GM21529 (cell line): ENCODE measurements around the gene TMEM164.

Source experiments
- ATAC-seq: cut with Tn5 transposase; IDR thresholded peaks from one replicate; pipeline ENCODE4 v1.9.1; 2021; ENCODE audit not compliant: unreplicated experiment

TMEM164 gene

GRCh38 chrX:110159865-110160264 lies 157.0 kb downstream of the TMEM164 start:
- no peak for ATAC-seq

GRCh38 chrX:110161361-110161686 lies 158.4 kb downstream of the TMEM164 start:
- no peak for ATAC-seq

- ATAC-seq, result no peak
Observed at GRCh38 chrX:110162131-110162530, 159.2 kb downstream of the TMEM164 start.

GRCh38 chrX:110162867-110163266 lies 160.0 kb downstream of the TMEM164 start:
- no peak for ATAC-seq

- ATAC-seq, result no peak
Observed at GRCh38 chrX:110163488-110163887, 160.6 kb downstream of the TMEM164 start.

GRCh38 chrX:110167952-110168451 lies 165.1 kb downstream of the TMEM164 start:
- no peak for ATAC-seq

- no peak for ATAC-seq
Observed at GRCh38 chrX:110168585-110168984, 165.7 kb downstream of the TMEM164 start.

GRCh38 chrX:110170029-110170428 lies 167.1 kb downstream of the TMEM164 start:
- ATAC-seq, result no peak

GRCh38 chrX:110171442-110171841 lies 168.5 kb downstream of the TMEM164 start:
- ATAC-seq, result no peak

- ATAC-seq, result peak; percentile 99
Observed at GRCh38 chrX:110172215-110172614, 169.3 kb downstream of the TMEM164 start.

GRCh38 chrX:110173192-110174175 lies 170.6 kb downstream of the TMEM164 start:
- ATAC-seq, result no peak

GRCh38 chrX:110175146-110175545 lies 172.2 kb downstream of the TMEM164 start:
- ATAC-seq, result no peak

GRCh38 chrX:110175696-110176095 lies 172.8 kb downstream of the TMEM164 start:
- no peak for ATAC-seq

GRCh38 chrX:110178179-110178865 lies 175.4 kb downstream of the TMEM164 start:
- ATAC-seq, result no peak

- peak; percentile 40 for ATAC-seq
Observed at GRCh38 chrX:110180176-110180927, 177.4 kb downstream of the TMEM164 start.

- ATAC-seq, result peak; percentile 80
Observed at GRCh38 chrX:110180928-110181310, 178.0 kb downstream of the TMEM164 start.

GRCh38 chrX:110181459-110182137 lies 178.7 kb downstream of the TMEM164 start:
- ATAC-seq, result no peak

GRCh38 chrX:110182362-110182761 lies 179.4 kb downstream of the TMEM164 start:
- no peak for ATAC-seq

GRCh38 chrX:110182865-110183264 lies 180.0 kb downstream of the TMEM164 start:
- no peak for ATAC-seq

- no peak for ATAC-seq
Observed at GRCh38 chrX:110183314-110183713, 180.4 kb downstream of the TMEM164 start.
